HepG2 (cell line): Measurements from ENCODE around the gene PLA2G4C. TPM values are rescaled to one million over a fixed set of nuclear protein-coding genes. Genes with fewer than 3 reads are reported as not detected.

ENCODE experiments used
- ATAC-seq: fragments of 200-7000 bp; cut with Tn5 transposase; 3 replicates; pipeline ENCODE4 v1.9.1; 2020; ENCODE audit warnings: mild to moderate bottlenecking, moderate library complexity
- BruUV-seq: library from RNA; stranded (reverse); fragments of 400-500 nt; replicated peaks from 2 replicates; lab custom pipeline; 2021; lab: Mats Ljungman, UMichigan
- CTCF ChIA-PET: fragments of 300-600 bp; formaldehyde crosslinking; extraction: SDS; loops from one replicate; lab custom pipeline; 2021; ENCODE audit warnings: low total read pairs, inconsistent platforms, low intra/inter-chr PET ratio; lab: Yijun Ruan, JAX
- POLR2A ChIA-PET: fragments of 350-600 bp; sonication (Branson Sonifier 250); formaldehyde crosslinking; loops from one replicate; lab custom pipeline; 2020; ENCODE audit warnings: antibody characterized with exemption, inconsistent platforms; lab: Yijun Ruan, JAX
- DNase-seq: peaks from one replicate; pipeline ENCODE4 v3.0.0-alpha.2; 2015; ENCODE audit warnings: low spot score
- FAIRE-seq: peaks from 3 replicates; lab custom pipeline; 2011; peaks lifted over from hg19 to GRCh38; lab: Jason Lieb, UNC
- H2AFZ ChIP-seq: one replicate; pipeline ENCODE4 v1.6.1; 2011; ENCODE audit warnings: low read length, inconsistent platforms
- H3K27ac ChIP-seq: fragments of 300-600 bp; 3 replicates; pipeline ENCODE4 v1.8.0; 2011; ENCODE audit warnings: mixed run types, mild to moderate bottlenecking, mixed read lengths, low read length, inconsistent platforms; ENCODE audit not compliant: insufficient read depth; ENCODE audit errors: extremely low read length
- H3K27me3 ChIP-seq, 2 experiments: fragments of 200-600 bp in 1 of 2; 2 replicates in 1 of 2; 3 replicates in 1 of 2; pipeline versions ENCODE4 v1.6.0 to v1.8.0; 2011; ENCODE audit warnings: low read length in 2 of 2, mild to moderate bottlenecking in 2 of 2, moderate library complexity in 2 of 2, inconsistent platforms in 1 of 2; ENCODE audit not compliant: insufficient read depth in 2 of 2, control insufficient read depth in 1 of 2
- H3K36me3 ChIP-seq, 2 experiments: fragments of 200-600 bp in 1 of 2; replicated peaks in 1 of 2; 2 replicates in 1 of 2; 3 replicates in 1 of 2; pipeline versions ENCODE4 v1.5.1 to v1.8.0; 2011; ENCODE audit warnings: low read length in 2 of 2, inconsistent platforms in 1 of 2; ENCODE audit not compliant: insufficient read depth in 2 of 2, control insufficient read depth in 1 of 2
- H3K4me1 ChIP-seq: 2 replicates; pipeline ENCODE4 v1.5.1; 2012; ENCODE audit warnings: low read length, inconsistent platforms; ENCODE audit not compliant: insufficient read depth
- H3K4me2 ChIP-seq: 2 replicates; pipeline ENCODE4 v1.6.0; 2011; ENCODE audit warnings: low read depth, low read length, inconsistent platforms
- H3K4me3 ChIP-seq, 3 experiments: fragments of 200-600 bp in 1 of 3; sonication (generic), shearing (Covaris generic) in 1 of 3; replicated peaks in 1 of 3; 2 replicates each; pipeline ENCODE4 v1.5.1; 2011 to 2016; ENCODE audit warnings: low read length in 3 of 3, inconsistent platforms in 2 of 3, low read depth in 2 of 3, mild to moderate bottlenecking in 2 of 3, control low read depth in 1 of 3, mixed read lengths in 1 of 3; ENCODE audit not compliant: insufficient read depth in 1 of 3
- H3K79me2 ChIP-seq: one replicate; pipeline ENCODE4 v1.6.1; 2011; ENCODE audit warnings: low read length, inconsistent platforms; ENCODE audit not compliant: insufficient read depth
- H3K9ac ChIP-seq: 2 replicates; pipeline ENCODE4 v1.6.0; 2011; ENCODE audit warnings: mild to moderate bottlenecking, low read depth, low read length, inconsistent platforms; ENCODE audit not compliant: insufficient read depth
- H3K9me3 ChIP-seq: 2 replicates; pipeline ENCODE4 v1.5.1; 2012; ENCODE audit warnings: mild to moderate bottlenecking, low read length
- H4K20me1 ChIP-seq: 2 replicates; pipeline ENCODE4 v1.6.0; 2011; ENCODE audit warnings: inconsistent platforms, mild to moderate bottlenecking, low read length, moderate library complexity; ENCODE audit not compliant: insufficient read depth
- IKZF4 ChIP-seq: sonication (generic); formaldehyde crosslinking; IDR thresholded peaks from 2 replicates; pipeline ENCODE4 v1.5.1; 2020; ENCODE audit warnings: borderline replicate concordance, mild to moderate bottlenecking, low read depth, missing genetic modification reagents; ENCODE audit errors: not compliant biosample characterization
- MEIS2 ChIP-seq: sonication (generic); formaldehyde crosslinking; IDR thresholded peaks from 2 replicates; pipeline ENCODE4 v1.9.0; 2021; ENCODE audit warnings: mild to moderate bottlenecking, missing genetic modification reagents
- PBX2 ChIP-seq: IDR thresholded peaks from 2 replicates; pipeline ENCODE4 v1.6.1; 2016; ENCODE audit warnings: control low read depth
- RAD21 ChIP-seq: fragments of 450-650 bp; formaldehyde crosslinking; IDR thresholded peaks from 2 replicates; pipeline ENCODE4 v1.5.0; 2020; ENCODE audit warnings: mild to moderate bottlenecking
- SMC3 ChIP-seq: IDR thresholded peaks from 2 replicates; pipeline ENCODE4 v1.6.1; 2011; ENCODE audit warnings: low read length, improper control_type of control experiment
- STAG1 ChIP-seq: sonication (generic); formaldehyde crosslinking; IDR thresholded peaks from 2 replicates; pipeline ENCODE4 v1.4.0; 2020; ENCODE audit warnings: missing genetic modification reagents
- THAP11 ChIP-seq: IDR thresholded peaks from 2 replicates; pipeline ENCODE4 v1.6.1; 2016; ENCODE audit warnings: missing biosample characterization, missing genetic modification reagents
- TIGD3 ChIP-seq: sonication (generic); formaldehyde crosslinking; IDR thresholded peaks from 2 replicates; pipeline ENCODE4 v1.5.1; 2020; ENCODE audit warnings: mild to moderate bottlenecking, missing genetic modification reagents, borderline replicate concordance
- ZNF274 ChIP-seq: sonication (generic); formaldehyde crosslinking; IDR thresholded peaks from 2 replicates; pipeline ENCODE4 v1.5.1; 2020; ENCODE audit warnings: mild to moderate bottlenecking, missing genetic modification reagents
- ZNF331 ChIP-seq: sonication (generic); formaldehyde crosslinking; IDR thresholded peaks from 2 replicates; pipeline ENCODE4 v1.4.0; 2020; ENCODE audit warnings: missing genetic modification reagents
- ZNF441 ChIP-seq: sonication (generic); formaldehyde crosslinking; IDR thresholded peaks from 2 replicates; pipeline ENCODE4 v1.7.0; 2021; ENCODE audit warnings: missing genetic modification reagents, borderline replicate concordance
- ZNF501 ChIP-seq: sonication (generic); formaldehyde crosslinking; IDR thresholded peaks from 2 replicates; pipeline ENCODE4 v1.5.1; 2020; ENCODE audit warnings: mild to moderate bottlenecking, moderate library complexity, missing genetic modification reagents
- ZNF598 ChIP-seq: sonication (generic); formaldehyde crosslinking; IDR thresholded peaks from 2 replicates; pipeline ENCODE4 v1.5.1; 2020; ENCODE audit warnings: mild to moderate bottlenecking, missing genetic modification reagents, borderline replicate concordance
- ZNF672 ChIP-seq: sonication (generic); formaldehyde crosslinking; IDR thresholded peaks from 2 replicates; pipeline ENCODE4 v1.8.1; 2022; ENCODE audit warnings: missing genetic modification reagents
- ZSCAN25 ChIP-seq: sonication (generic); formaldehyde crosslinking; IDR thresholded peaks from 2 replicates; pipeline ENCODE4 v1.8.0; 2022; ENCODE audit warnings: mild to moderate bottlenecking, missing genetic modification reagents
- WGBS: methylation state at CpG from one replicate; pipeline ENCODE4 v1.1.6; 2017; ENCODE audit warnings: low lambda C conversion rate; 5-methylcytosine and 5-hydroxymethylcytosine counted together
- in situ Hi-C: cut with HindIII; loops from 2 replicates; pipeline ENCODE4 v1.10.0; 2017; ENCODE audit warnings: low pct_unique_long_range_greater_than_20kb; ENCODE audit not compliant: extremely low pct_ligation_motif_present
- intact Hi-C: fragments of 100-400 bp; cut with micrococcal nuclease; formaldehyde crosslinking; loops from one replicate; pipeline ENCODE4 v1.10.0; 2022; ENCODE audit not compliant: unreplicated experiment
- polyA plus RNA-seq, 8 experiments: library from polyadenylated mRNA; depleted of rRNA in 3 of 8; stranded (reverse) in 7 of 8; unstranded in 1 of 8; fragments of >200 nt; fragmentation: Illumina TruSeq in 4 of 8; extraction: Trizol in 4 of 8; gene quantifications; 2 replicates each; pipeline versions ENCODE4 v1.2.1 to v1.2.3, GENCODE V29; 2011 to 2016; ENCODE audit warnings: low read depth in 4 of 8, missing spikeins in 1 of 8, mixed read lengths in 1 of 8; ENCODE audit not compliant: insufficient read depth in 1 of 8
- total RNA-seq, 5 experiments: library from RNA; depleted of rRNA; stranded (reverse); fragments of >200 nt; fragmentation: Illumina TruSeq; extraction: Trizol; gene quantifications; 2 replicates each; pipeline ENCODE4 v1.2.3, GENCODE V29; 2016; ENCODE audit warnings: low read depth in 1 of 5
- TF ChIP-seq, protein P1 (sequence below): sonication (generic); formaldehyde crosslinking; IDR thresholded peaks from 2 replicates; pipeline ENCODE4 v1.5.1; 2020; ENCODE audit warnings: missing genetic modification reagents, mild to moderate bottlenecking, borderline replicate concordance
- TF ChIP-seq, protein P2 (sequence below): sonication (generic); formaldehyde crosslinking; IDR thresholded peaks from 2 replicates; pipeline ENCODE4 v1.4.0; 2020; ENCODE audit warnings: mild to moderate bottlenecking, low read depth, missing genetic modification reagents

The PLA2G4C gene
- total and polyA plus RNA-seq, 2 of the 13 experiments (the other 11 are each of a cell fraction or from before 2014, with no cell fraction given) = 1.6 to 1.7 TPM

GRCh38 chr19:48102870-48103751, 7.5 kb downstream of the PLA2G4C start:
- ATAC-seq (peak; percentile 71), FAIRE-seq (peak; percentile 70), DNase-seq (peak; percentile 53)
- H3K36me3 ChIP-seq = no peaks in the 10 kb centered on the region
- H3K79me2 ChIP-seq = no peaks in the 10 kb centered on the region
- BruUV-seq = no TSS peak
- H3K4me2 ChIP-seq = peak overlapping the region; percentile 57
- H3K27me3 ChIP-seq = no peaks in the 10 kb centered on the region
- in situ Hi-C loops = no loop called here
- CTCF ChIA-PET = interaction anchor here (1.1 to 1.5 kb wide), 2 partner anchors 49 to 140 kb away, joined by 5 to 20 read pairs; no protein-coding TSS in a partner anchor
- H2AFZ ChIP-seq = no peak overlapping the region
- H3K9me3 ChIP-seq = no peaks in the 10 kb centered on the region
- H4K20me1 ChIP-seq = no peaks in the 10 kb centered on the region
- H3K27ac ChIP-seq = no peak overlapping the region
- 0 out of 2 replicates have a peak, but pooled peaks cover 10% of the 10 kb centered on the region for H3K4me1 ChIP-seq
- no peak overlapping the region for H3K9ac ChIP-seq
- POLR2A ChIA-PET = no interaction called here
- intact Hi-C loops = no loop called here
- 41% methylated on average over 10 of the region's 13 CpGs for WGBS
- peak overlapping the region in 1 of 3 experiments; percentile 17; a peak in 1 of 6 replicates for H3K4me3 ChIP-seq
- TF ChIP-seq IKZF4 (CRISPR knock-in tag) = peak; percentile 36
- TF ChIP-seq STAG1 (CRISPR knock-in tag) = peak; percentile 67
- 0 out of 2 replicates have a peak, but pooled peaks have one; percentile 11 for TF ChIP-seq ZNF331 (CRISPR knock-in tag)
- 0 out of 2 replicates have a peak, but pooled peaks have one; percentile 49 for TF ChIP-seq ZSCAN25 (CRISPR knock-in tag)
- TF ChIP-seq ZNF441 (CRISPR knock-in tag) = no peak
- no peak for TF ChIP-seq TIGD3
- 0 out of 2 replicates have a peak, but pooled peaks have one; percentile 44 for TF ChIP-seq PBX2
- TF ChIP-seq ZNF274 (CRISPR knock-in tag) = 0 out of 2 replicates have a peak, but pooled peaks have one; percentile 26
- 0 out of 2 replicates have a peak, but pooled peaks have one; percentile 51 for TF ChIP-seq ZNF598 (CRISPR knock-in tag)
- TF ChIP-seq, protein P1, sequence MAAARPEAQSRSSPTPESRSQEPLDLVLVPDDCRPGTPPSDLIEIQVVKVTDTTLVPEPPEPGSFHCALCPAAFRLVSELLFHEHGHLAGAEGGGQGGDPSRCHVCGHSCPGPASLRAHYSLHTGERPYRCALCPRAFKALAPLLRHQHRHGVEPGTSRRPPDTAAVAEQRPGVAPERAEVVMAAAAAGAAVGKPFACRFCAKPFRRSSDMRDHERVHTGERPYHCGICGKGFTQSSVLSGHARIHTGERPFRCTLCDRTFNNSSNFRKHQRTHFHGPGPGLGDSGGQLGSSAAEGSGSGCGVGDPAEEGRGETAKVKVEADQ (CRISPR knock-in tag) = 0 out of 2 replicates have a peak, but pooled peaks have one; percentile 47
- TF ChIP-seq ZNF672 (CRISPR knock-in tag) = no peak
- peak; percentile 90 for TF ChIP-seq SMC3
- TF ChIP-seq ZNF501 (CRISPR knock-in tag) = 0 out of 2 replicates have a peak, but pooled peaks have one; percentile 49
- TF ChIP-seq RAD21 = peak; percentile 54
- peak; percentile 58; the same call in 1 of the 2 replicates for TF ChIP-seq THAP11 (CRISPR knock-in tag)
- TF ChIP-seq MEIS2 = 0 out of 2 replicates have a peak, but pooled peaks have one; percentile 30
- TF ChIP-seq, protein P2, sequence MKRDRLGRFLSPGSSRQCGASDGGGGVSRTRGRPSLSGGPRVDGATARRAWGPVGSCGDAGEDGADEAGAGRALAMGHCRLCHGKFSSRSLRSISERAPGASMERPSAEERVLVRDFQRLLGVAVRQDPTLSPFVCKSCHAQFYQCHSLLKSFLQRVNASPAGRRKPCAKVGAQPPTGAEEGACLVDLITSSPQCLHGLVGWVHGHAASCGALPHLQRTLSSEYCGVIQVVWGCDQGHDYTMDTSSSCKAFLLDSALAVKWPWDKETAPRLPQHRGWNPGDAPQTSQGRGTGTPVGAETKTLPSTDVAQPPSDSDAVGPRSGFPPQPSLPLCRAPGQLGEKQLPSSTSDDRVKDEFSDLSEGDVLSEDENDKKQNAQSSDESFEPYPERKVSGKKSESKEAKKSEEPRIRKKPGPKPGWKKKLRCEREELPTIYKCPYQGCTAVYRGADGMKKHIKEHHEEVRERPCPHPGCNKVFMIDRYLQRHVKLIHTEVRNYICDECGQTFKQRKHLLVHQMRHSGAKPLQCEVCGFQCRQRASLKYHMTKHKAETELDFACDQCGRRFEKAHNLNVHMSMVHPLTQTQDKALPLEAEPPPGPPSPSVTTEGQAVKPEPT (CRISPR knock-in tag) = no peak
